Activated CD4-positive, alpha-beta T cell treated with anti-CD3 and anti-CD28 coated beads for 1 hour (primary cell): ENCODE results near the gene RNF168.
"Not testable (repeated sequence)": the region's sequence is repeated elsewhere in the genome, so short reads cannot be mapped to it uniquely, and the experiment has no call there.

Experiments
- DNase-seq: peaks from one replicate; pipeline ENCODE4 v3.0.0-alpha.2; 2020

Gene RNF168

GRCh38 chr3:196503196-196504076 is at the start of gene RNF168:
Gene RNF168 (minus strand): TSS chr3:196503768. CDS start chr3:196503173, 595 bp downstream.
- peak; percentile 80 for DNase-seq

- DNase-seq = no peak
Observed at GRCh38 chr3:196552253-196552652, 48.7 kb upstream of the RNF168 start.

- not testable (repeated sequence) for DNase-seq
Observed at GRCh38 chr3:196550172-196550571, 46.6 kb upstream of the RNF168 start.

- DNase-seq = not testable (repeated sequence)
Observed at GRCh38 chr3:196549312-196549711, 45.7 kb upstream of the RNF168 start.

GRCh38 chr3:196547067-196547466 is 43.5 kb upstream of the RNF168 start:
- no peak for DNase-seq

GRCh38 chr3:196546537-196546936 is 43.0 kb upstream of the RNF168 start:
- DNase-seq = no peak

- DNase-seq = no peak
Observed at GRCh38 chr3:196544491-196544992, 41.0 kb upstream of the RNF168 start.

- DNase-seq = no peak
Observed at GRCh38 chr3:196541684-196542445, 38.3 kb upstream of the RNF168 start.

GRCh38 chr3:196537319-196537984 is 33.9 kb upstream of the RNF168 start:
- DNase-seq = peak; percentile 43

GRCh38 chr3:196533260-196533681 is 29.7 kb upstream of the RNF168 start:
- DNase-seq = no peak

- no peak for DNase-seq
Observed at GRCh38 chr3:196531418-196531817, 27.9 kb upstream of the RNF168 start.

GRCh38 chr3:196528639-196529233 is 25.2 kb upstream of the RNF168 start:
- DNase-seq = peak; percentile 65

GRCh38 chr3:196525141-196525540 is 21.6 kb upstream of the RNF168 start:
- DNase-seq = no peak

GRCh38 chr3:196524527-196524926 is 21.0 kb upstream of the RNF168 start:
- DNase-seq = no peak

- no peak for DNase-seq
Observed at GRCh38 chr3:196523841-196524240, 20.3 kb upstream of the RNF168 start.

- not testable (repeated sequence) for DNase-seq
Observed at GRCh38 chr3:196521291-196521690, 17.7 kb upstream of the RNF168 start.

GRCh38 chr3:196519718-196520082 is 16.1 kb upstream of the RNF168 start:
- DNase-seq = no peak

- DNase-seq = peak; percentile 26
Observed at GRCh38 chr3:196518966-196519717, 15.6 kb upstream of the RNF168 start.

GRCh38 chr3:196517919-196518318 is 14.4 kb upstream of the RNF168 start:
- no peak for DNase-seq

GRCh38 chr3:196517162-196517800 is 13.7 kb upstream of the RNF168 start:
- DNase-seq = no peak

- no peak for DNase-seq
Observed at GRCh38 chr3:196514913-196515621, 11.5 kb upstream of the RNF168 start, which contains the start of gene SMCO1. Gene SMCO1 (minus strand): TSS chr3:196515346. CDS start chr3:196515209, 137 bp downstream.
